Right ventricle myocardium superior (tissue), 1 donor: Measurements from ENCODE around the gene IRAK1. TPM values are rescaled to one million over a fixed set of nuclear protein-coding genes. Genes with fewer than 3 reads are reported as not detected.
A peak's percentile ranks its signal among the peaks of the same experiment; 100 is the strongest.

Experiments
- ATAC-seq: fragments of 200-7000 bp; cut with Tn5 transposase; one replicate; pipeline ENCODE4 v1.9.1; 2020; ENCODE audit warnings: mild to moderate bottlenecking; ENCODE audit not compliant: poor library complexity
- DNase-seq: peaks from one replicate; pipeline ENCODE4 v3.0.0-alpha.2; 2020
- intact Hi-C: fragments of 100-400 bp; cut with DNase I; formaldehyde crosslinking; loops from one replicate; pipeline ENCODE4 v1.11.2; 2022
- total RNA-seq: library from RNA; stranded (reverse); fragmentation: NEBNext Ultra II Directional; extraction: Animal tissue kit (Norgen Biotek cat#: 25700); gene quantifications from one replicate; pipeline ENCODE4 v1.2.1, GENCODE V29; 2021
- donor health status: DM: no; HTN: yes; CAD: no; lungs with severe emphysema.

The IRAK1 gene
- total RNA-seq, 1 donor from 2014 or later = 34.2 TPM

DNA sequence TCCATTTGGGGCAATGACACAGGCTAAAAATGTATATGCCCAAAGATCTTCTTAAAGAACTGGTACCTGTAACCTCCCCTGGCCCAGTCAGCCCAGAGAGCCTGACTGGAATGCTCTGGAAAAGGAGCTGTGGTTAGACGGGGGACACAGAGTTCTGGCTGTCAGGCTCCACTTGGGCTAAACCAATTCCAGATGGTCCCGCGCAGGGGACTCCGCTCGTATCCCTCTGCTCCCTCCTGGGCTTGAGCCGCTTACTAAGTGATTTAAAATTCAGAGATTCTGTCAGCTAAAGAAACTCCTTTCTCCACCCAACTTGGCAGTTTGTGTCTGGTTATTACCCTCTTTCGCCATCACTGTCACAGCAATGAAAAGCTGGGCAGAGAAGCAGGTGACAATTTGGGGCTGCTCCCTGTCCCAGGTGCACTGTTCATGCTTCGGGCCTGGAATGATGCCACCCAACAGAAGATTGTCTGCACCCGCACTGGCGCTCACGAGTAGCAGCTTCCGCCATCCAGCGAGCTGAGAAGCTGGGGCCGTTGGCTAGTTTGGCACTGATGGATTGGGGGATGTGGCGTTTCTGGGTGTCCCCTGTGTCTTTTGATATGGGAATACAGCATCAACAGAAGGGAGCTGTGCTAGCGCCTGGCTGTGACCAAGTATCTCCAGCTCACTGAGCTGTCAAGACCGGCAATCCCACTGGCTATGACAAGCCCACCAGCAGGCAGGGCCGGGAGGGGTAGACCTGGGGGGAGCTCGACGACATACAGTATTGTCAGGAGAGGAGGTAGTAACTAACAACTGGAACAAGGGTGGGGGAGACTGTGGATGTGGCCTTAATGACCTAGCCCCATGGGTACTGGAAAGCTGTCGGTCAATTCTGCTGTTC is 6.7 kb upstream of the IRAK1 start:
- intact Hi-C loops = no loop called here
- DNase-seq = no peak
- no peak for ATAC-seq

DNA sequence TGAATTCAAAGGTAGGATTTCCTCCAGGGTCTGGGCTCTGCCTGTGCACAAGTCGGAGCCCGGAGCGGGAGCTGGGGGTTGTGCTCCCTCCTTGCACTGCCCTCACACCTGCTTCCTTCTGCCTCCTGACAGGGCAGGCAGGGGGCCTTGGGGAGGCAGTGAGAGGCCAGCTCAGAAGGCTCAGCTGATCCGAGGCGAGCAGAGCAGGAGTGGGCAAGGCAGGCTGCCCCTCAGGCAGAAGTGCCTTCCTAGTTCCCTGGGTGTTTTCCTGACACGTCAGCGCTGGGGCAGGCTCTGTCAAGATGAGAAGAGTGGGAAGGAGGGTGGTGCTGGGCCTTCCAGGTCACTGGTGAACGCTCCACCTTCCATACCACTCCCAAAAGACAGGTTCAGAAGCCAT is 5.5 kb upstream of the IRAK1 start:
- no peak for DNase-seq
- intact Hi-C loops = no loop called here
- ATAC-seq = no peak

DNA sequence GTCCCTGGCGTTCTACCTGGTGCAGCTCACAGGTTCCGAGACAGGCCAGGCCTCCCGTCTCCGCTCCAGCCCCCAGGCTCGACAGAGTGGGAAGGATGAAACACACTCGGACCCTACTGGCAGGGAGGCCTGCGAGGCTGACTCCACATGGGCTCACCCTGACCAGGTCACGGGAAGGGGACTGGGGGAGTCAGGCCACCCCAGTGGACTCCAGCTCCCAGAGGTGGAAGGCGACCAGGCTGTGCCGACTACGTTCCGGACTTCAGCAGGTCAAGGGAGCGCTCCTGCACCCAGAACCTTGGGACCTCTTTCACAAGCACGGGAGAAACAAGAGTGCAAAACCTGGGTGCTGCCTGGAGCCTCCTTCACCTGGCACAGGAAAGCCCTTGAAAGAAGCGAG is 4.6 kb upstream of the IRAK1 start:
- DNase-seq (no peak), ATAC-seq (no peak)
- intact Hi-C loops = no loop called here

DNA sequence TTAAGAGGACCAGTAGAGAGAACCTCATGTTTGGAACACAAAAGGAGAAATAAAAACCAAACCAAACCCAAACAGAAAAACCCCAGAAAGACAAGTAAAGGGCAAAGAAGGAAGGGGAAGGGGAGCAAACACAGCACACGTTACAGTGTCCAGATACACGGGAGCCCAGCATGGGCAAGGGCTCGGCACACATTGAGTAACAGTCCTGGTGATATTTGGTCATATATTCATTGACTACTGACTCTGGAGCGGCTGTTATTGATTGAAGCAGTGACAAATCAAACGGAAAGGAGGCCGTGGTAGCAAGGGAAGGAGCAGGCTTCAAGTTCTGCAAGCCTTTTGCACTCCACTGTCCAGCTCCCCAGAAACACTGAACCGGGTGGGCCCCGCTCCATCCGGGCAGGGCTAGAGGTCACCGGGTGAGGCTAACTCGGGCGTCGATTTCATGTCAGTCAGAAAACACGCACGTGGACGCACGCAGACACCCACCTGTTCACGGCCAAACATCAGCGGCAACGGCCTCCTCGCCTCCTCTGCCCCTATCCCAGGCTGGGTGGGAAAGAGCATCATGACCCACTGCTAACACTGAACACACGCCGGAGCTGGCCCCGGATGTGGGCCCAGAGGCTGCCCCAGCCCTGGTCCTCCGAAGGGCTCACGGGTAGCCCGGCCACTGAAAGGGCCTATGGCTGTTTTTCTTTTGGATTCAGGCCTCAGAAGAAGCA is 3.7 kb upstream of the IRAK1 start:
- intact Hi-C loops = no loop called here
- DNase-seq (no peak), ATAC-seq (no peak)

DNA sequence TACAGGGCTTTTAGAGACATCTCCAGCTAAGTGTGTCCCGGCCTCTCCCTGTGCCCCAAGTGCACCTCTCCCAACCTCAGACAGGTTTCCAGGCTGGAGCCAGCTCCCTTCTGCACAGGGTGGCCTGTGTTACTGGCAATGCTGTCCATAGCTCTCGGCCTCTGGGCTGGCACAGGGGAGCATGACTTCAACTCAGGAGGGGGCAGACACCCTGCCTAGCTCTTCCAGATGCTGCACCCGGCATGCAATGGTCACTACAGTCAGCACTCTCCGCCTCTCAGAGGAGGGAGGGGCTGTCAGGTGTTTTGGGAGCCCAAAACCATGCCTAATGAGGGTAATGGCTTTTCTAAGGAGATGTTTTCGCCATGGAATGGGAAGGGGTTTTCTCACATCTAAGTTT is 2.4 kb upstream of the IRAK1 start:
- no peak for ATAC-seq
- intact Hi-C loops = no loop called here
- DNase-seq = no peak

DNA sequence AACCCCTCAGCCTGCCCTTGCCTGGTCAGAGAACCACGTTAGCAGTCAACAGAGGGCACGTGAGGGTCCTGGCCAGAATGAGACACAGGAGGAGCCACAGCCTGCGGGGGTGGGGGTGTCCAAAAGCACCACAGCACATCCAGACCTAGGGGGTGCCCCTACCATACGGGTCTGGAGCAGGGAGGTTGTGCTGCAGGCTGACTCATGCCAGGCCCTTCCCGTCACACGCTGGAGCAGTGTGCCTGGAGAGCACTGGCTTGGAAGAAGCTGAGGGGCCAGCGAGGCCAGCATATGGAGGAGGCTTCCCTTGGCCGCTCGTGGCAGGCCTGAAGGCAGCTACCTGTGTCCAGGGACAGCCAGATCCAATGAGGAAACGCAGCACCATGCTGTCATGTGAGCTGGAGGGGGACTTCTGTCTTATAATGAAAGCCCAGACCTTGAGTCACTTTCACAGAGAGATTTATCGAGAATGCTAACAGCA is 1.5 kb upstream of the IRAK1 start:
- ATAC-seq (no peak), DNase-seq (no peak)
- intact Hi-C loops = no loop called here

DNA sequence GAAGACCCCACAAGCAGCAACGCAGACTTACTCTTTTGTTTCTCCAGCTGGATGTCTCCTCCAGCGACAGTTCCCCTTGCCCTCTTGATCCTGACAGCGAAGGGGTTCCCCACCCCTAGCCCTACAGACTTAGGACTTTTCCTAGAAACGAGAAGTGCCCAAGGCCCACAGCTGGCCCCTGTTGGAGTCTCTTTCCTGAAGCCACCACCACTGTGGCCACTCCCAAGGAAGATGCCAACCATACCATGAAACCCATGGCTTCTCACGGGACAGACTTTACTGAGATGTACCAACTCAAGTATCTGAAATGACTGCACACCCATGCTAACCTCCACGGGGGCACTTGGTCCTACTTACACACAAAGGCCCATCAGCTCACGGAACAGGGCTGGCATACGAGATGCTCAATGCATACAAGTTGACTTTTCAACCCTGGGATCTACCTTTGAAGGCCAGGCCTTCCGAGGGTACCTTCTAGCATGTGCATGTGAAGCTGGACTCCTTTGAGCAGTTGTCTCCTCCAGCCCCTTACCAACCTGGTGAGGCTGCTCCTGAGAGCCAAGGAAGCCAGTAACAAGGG is 924 bp upstream of the IRAK1 start:
- no peak for DNase-seq
- intact Hi-C loops = no loop called here
- ATAC-seq = peak; percentile 7

DNA sequence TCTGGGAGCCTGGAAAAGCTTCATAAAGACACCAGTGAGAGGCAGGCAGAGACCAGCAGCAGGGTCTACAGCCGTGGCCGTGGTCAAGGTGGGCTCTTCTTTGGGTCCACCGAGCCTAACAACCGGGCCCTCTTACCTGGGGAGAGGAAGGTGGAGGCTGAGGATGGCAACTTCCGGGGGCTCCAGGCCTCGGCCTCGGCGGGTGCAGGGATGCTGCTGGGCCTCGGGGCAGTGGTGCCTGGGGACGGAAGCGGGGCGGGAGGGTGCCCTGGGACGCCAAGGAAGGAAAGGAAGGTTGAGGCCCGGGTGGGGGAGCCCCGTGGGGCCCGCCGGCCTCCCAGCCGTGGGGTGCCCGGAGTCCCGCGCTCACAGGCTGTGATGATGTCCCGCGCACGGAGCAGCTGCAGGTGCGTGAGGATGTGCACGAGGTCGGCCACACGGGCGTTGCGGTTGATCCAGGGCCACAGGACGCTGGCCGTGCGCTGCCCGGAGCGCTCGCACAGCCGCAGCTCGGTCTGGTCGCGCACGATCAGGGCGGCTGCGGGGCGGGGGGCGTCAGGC is 561 bp downstream of the IRAK1 start:
- no peak for ATAC-seq
- intact Hi-C loops = loop anchor here (5.0 kb wide), 1 partner anchor 33 kb away; no protein-coding TSS in a partner anchor
- DNase-seq = no peak

DNA sequence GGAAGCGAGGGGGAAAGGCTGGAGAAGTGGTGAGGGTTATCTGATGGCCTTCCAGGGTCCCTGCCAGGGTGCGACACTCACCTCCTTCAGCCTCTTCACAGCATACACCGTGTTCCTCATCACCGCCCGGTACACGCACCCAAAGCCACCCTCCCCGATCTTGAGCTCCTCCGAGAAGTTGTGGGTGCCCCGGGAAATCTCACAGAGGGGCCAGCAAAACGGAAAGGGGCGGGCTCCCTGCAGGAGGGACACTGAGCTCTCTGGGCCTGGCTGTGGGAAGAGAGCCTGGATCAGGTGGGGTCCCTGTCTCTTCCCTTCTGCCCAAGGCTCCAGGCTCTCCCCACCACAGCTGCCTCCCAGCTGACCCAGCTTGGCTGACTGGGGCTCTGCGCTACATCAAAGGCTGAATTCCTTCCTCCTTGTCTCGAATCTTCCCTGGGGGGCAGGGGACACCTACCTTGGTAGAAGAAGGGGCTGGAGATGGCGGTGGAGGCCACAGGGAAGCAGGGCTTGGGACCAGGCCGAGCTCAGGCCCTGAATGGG is 1.1 kb downstream of the IRAK1 start:
- ATAC-seq (no peak), DNase-seq (no peak)
- intact Hi-C loops = loop anchor here (5.0 kb wide), 1 partner anchor 34 kb away; no protein-coding TSS in a partner anchor

DNA sequence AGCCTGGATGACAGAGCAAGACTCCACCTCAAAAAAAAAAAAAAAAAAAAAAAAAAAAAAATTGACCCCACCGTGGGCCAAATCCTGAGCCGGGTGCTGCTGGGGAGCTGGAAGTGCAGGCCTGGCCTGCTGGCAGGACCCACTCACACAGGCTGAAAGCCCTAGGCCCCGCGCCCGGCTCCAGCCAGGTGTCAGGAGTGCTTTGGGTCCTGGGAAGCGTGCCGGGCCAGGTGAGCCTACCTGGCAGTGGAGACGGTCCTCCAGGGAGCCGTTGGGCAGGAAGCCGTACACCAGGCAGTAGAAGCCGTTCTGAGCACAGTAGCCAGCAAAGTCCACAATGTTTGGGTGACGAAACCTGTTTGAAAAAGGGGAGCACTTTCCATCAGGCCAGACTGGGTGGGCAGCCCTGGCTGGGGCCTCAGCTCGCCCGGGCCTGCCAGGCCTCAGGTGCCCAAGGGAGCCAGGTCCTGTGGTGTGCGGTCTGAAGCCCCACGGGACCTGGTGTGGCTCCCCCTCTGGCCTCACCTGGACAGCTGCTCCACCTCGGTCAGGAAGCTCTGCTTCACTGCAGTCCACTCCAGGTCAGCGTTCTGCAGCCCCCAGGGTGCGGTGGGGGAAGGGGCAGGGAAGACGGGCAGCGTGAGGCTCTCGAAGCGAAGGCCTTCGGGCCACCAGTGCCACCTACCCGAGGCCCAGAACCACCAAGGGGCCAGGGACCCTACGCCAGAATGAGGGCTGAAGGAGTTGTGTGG is 1.8 kb downstream of the IRAK1 start:
- DNase-seq (no peak), ATAC-seq (no peak)
- intact Hi-C loops = loop anchor here (5.0 kb wide), 1 partner anchor 34 kb away; no protein-coding TSS in a partner anchor

DNA sequence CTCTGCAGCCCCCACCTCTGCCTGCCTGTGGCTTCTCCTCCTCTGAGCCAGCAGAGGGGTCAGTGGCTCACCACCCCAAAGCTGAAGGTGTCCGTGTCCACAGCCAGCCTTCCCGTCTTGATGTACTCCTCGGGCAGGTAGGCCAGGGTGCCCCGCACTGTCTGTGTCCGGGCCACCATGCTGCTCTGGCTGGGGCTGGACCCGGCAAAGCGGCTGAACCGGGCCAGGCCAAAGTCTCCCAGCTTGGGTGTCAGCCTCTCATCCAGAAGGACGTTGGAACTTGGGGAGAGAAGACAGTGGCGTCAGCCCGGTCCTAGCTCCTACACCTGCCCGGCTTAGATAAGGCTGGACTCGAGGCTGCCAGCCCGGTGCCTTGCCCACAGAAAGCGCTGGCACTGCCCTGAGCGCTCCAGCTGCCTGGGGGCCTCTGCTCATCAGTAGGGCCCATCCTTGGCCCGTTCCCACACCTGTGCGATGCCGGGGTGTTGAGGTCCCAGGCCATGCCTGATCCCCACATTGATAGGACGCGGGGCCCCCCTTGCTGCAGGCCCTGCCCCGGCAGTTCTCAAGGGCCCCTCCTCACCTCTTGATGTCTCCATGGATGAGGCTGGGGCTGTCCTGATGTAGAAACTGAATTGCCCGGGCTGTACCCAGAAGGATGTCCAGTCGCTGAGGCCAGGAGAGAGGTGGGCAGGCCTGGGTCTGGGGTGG is 3.2 kb downstream of the IRAK1 start:
- intact Hi-C loops = loop anchor here (5.0 kb wide), 1 partner anchor 36 kb away; no protein-coding TSS in a partner anchor
- ATAC-seq (no peak), DNase-seq (no peak)

DNA sequence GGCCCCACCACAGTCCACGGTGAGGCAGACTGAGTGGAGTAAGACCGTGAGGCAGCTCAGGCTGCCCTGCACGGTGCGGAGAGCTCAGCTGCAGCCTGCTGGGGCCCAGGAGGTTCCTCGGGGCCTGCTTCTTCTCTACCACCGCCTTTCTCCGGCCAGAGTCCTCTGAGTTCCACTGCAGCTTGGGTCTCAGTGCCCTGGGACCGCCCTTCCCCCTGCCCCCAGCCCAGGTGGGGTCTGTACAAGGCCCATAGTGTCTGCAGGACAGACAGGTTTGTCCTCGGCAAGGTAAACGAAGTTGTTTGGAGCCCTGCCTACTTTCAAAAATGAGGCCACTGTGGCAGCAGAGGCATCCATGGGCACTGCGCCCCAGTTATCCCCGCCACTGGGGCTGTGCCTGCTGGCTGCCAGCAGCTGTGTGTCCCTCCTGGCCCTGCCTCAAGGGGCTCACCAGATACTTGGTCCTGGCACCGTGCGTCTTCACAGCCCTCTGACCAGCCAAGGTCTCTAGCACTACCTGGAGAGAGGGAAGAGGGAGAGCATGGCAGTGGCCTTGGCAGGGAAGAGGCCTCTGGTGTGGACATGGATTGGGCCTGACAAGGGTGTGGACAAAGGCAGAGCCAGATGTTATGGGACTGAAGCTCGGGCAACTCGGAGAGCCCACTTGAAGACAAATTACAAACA is 4.0 kb downstream of the IRAK1 start:
- no peak for DNase-seq
- intact Hi-C loops = loop anchor here (5.0 kb wide), 1 partner anchor 37 kb away; no protein-coding TSS in a partner anchor
- ATAC-seq = no peak

DNA sequence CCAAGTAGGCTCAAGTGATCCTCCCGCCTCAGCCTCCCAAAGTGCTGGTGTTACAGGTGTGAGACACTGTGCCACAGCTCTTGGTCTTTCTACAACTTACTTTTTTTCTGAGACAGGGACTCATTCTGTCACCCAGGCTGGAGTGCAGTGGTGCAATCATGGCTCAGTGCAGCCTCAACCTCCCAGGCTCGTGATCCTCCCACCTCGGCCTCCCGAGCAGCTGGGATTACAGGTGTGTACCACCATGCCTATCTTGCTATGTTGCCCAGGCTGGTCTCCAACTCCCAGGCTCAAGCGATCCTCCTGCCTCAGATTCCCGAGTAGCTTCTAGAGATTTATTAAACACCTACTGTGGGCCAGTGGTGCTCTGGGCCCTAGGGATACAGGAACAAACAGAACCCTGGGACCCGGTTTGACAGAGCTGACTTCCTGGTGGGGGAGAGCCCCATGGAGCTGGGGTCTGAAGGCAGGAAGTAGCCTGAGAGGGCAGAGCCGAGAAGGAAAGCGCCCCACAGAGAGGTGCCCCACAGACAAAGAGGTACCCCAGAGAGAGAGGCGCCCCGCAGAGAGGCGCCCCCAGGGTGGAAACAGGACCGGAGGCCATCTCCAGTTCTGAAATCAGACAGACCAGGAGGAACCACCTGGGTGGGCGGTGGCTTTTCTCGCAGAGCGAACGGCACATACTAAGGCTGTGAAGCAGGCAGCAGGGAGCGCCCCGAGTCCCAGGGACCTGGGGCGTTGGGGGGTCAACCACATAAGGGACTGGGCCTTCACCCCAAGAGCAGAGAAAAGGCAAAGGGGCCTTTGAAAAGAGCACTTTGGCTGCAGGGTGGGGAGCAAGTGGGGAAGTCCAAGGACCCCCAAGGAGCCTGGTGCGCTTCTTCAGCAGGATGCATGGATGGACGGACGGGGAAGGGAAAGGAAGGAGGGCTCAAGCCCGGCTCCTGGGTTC is 5.0 kb downstream of the IRAK1 start:
- no peak for DNase-seq
- ATAC-seq = no peak
- intact Hi-C loops = loop anchor here (5.0 kb wide), 1 partner anchor 38 kb away; no protein-coding TSS in a partner anchor

DNA sequence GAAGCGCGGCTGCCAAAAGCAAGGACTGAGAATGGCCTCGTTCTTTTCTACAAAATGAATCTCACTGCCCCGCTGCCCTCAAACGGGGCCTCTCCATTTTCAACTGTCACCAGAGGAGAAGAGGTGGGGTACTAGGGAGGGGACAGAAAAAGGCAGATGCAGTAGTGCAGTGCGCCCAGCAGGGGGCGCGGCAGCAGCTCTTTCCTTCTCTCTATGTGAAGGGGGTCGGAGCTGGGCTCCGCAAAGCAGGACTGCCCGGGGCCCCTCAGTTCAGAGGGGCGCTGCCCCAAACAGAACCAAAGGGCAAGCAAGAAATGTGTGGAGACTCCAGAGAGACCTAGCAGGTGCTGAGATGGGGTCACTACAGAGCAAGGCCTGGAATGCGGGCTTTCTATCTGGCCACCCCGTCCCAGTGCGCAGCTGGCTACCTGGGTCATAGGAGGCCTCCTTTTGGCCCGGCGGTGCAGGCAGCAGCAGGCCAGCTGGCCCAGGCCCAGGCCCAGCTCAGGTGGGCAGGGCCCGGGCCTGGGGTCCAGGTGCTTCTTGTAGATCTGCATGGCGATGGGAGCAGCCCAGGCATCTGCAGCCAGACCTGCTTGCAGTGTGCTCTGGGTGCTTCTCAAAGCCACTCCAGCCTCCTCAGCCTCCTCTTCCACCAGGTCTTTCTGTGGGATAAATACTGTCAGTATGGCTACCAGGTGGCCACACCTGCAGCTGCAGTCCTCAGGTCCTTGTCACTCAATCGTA is 5.9 kb downstream of the IRAK1 start:
- DNase-seq = peak; percentile 59
- ATAC-seq = peak; percentile 82
- intact Hi-C loops = no loop called here

DNA sequence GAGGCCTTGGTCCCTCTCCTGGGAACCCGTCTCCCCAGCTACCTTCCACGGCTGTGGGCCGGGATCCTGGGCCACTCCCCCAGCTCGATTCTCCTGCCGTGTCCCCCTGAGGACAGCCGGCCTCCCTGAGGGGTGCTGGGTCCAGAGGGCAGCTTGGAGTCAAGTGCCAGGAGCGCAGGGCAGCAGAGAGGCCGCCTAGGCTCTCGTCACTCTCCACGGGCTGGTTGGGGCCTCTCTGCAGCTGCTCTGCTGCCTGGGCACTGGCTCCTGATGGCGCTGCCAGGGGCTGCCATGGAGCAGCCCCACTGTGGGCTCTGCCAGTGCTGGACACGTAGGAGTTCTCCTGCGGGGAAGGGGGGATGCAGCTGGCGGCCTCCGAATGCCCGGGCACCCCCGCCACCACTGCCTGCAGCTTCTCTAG is 6.7 kb downstream of the IRAK1 start:
- no peak for ATAC-seq
- intact Hi-C loops = no loop called here
- DNase-seq = no peak
